NCI-H1417 treated with DMSO at 0.1 percent for 48 hours (cell line): ENCODE data around the gene OTUD5.

Source experiments
- DNase-seq: peaks from one replicate; lab custom pipeline; 2025; lab: John Stamatoyannopoulos, UW

The OTUD5 gene

DNA sequence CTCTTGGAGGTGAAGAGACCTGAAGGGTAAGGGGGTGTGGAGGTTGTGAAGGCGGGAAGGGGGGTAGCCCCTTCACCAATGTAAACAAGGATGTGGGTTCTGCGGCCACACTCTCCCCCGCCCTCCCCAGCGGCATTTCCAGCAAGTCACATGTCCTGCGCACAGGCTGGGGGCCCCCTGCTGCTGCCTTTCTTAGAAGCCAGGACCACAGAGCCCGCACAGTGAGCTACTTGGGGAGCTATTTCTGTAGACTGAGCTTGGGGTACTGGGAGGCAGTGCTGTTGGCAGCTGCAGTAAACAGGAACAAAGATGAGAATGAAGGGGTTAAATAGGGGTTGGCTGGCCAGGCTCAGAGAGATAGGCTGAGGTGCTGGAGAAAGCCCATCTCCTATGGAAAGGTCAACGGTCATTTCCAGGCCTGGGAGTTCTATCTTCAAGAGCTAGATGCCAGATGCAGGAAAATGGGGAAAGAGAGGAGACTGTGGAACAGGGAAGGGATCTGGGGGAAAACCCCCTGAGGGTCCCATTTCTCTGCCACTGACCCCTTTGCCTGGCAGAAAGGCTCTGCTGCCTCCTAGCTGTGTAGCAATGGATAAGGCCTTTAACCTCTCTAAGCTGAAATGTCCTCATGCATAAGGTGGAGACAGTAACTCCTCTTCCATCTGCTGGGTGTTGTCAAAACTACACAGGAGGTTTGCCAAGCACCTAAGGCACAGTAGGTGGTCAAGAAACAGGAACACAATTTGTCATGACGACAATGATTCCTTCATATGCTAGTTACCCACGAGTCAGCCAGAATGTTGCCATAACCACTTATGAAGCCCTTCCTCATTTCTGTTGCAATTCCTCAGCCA lies 20.1 kb downstream of the OTUD5 start:
- no peak for DNase-seq

DNA sequence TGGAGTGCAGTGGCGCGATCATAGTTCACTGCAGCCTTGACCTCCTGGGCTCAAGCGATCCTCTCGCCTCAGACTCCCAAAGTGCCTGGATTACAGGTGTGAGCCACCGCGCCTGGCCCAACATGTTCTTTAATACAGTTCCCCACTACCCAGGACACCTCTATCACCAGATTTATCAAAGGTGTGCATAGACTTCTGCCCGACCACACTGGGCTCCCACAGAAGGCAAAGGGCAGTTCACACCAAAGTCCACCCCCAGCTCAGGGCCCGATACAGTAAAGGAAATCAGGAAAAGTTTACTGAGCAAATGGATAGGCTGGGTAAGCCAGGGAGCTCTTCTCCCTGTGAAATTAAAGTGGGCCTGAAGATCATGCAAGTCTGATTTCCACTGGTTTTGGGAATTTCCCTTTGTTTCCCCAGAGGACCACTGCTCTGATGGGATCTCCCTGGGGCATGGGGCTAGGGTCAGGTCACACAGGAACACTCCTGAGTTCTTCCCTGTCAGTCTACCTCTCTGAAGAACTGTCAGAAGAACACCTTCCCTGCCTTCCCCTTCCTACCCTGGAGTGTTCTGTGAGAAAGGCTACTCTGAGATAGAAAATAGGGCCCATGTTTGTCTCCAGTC lies 20.9 kb downstream of the OTUD5 start:
- no peak for DNase-seq

DNA sequence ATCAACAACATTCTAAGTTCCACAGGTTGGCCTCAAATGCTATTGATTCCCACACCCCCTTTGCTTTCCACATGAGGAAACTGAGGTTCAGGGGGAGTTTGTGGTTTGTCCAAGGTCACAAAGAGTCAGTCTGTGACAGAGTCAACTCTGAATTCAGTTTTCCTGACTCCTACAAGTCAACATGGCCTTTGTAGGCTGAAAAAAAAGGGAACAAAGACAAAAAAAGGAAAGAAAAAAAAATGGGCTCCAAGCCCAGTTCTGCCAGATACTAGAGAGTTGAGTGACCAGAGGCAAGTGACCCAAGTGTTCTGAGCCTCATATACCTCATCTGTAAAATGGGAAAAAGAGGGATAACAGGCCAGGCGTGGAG lies 22.1 kb downstream of the OTUD5 start:
- no peak for DNase-seq

DNA sequence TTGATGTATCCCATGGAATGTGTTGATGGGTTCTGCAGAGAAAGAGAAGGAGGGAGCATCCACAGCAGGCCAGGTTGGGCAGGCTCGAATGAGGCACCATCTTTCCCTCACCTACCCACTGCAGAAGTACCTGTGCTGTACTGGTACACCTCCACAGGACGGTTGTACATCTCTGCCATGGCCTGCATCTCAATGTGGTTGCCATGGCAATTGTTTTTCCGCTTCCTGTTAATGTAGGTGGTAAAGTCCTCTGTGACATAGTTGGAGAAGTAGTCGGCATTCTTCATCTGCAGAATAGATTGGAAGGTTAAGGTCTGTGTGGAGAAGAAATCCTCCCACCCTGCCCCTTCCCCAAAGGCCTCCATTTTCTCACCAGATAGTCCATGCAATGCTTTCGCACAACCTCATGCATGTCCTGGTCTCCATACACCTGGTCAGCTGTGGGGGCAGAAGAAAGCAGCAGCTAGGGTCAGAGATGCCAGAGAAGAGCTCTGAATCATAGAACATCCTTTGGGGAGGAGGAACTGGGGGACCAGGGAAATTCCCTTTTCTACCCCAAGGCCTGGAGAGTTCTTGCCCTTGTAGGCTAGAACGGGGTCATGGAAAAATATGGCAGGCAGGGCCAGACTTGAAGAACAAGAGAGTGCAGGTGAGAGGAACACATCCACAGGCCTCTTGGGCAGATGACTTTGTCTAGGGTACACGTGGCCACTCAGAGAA lies 22.7 kb downstream of the OTUD5 start:
- DNase-seq, result no peak

DNA sequence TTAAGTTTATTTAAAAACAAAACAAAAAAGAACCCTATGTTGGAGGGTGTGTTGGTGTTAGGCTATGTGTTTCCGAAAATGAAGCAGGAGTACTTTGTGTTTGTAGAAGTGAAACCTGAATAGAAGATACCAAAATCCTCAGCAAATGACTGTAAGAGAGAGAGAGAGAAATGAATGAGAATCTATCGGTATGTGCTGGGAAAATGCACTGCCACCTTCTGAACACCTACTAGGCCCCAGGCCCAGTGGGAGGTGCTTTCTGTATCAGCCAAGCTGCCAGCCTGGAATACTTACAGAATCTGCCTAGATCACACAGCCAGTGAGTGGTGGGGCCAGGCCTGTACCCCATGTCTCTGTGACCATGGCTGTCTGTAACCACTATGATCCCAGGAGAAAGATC lies 23.6 kb downstream of the OTUD5 start:
- DNase-seq, result no peak

DNA sequence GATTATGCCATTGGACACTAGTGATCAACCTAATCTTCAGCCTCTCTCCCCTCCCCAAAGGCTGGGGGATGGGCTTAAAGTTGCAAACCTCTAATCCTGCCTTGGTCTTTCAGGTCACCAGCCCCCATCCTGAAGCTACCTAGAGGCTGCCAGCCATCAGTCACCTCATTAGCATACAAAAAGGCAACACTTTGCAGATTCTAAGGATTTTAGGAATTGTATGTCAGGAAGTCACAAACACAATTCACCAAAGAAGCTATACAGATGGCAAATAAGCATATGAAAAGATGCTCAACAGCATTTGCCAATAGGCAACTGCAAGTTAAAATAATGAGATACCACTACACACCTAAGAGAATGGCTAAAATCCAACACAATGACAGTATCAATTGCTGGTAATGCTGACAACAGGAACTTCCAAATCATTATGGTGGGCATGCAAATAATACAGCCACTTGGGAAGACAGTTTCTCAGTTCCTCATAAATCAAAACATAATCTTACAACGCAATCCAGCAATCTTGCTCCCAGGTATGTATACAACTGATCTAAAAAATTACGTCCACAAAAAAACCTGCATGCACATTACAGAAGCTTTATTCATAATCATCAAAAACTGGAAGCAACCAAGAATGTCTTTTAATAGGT lies 29.5 kb downstream of the OTUD5 start:
- no peak for DNase-seq

DNA sequence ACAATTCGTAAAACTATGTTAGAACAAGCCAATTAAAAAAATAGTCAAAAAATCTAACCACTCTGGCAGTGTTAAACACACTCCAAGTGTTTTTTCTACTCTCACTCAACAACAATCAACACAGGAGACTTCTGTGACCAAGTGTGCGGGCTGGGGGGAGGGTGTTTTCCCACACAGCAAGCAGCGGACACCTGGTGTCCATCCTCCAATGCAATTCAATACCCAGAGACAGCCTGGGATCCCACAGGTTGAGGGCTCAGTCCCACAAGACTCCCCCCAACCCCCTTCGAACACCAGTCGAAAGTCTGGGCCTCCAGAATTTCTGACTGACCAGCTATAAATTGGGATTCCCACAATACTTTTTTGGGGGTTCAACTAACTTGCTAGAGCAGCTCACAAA lies 30.3 kb downstream of the OTUD5 start:
- no peak for DNase-seq

DNA sequence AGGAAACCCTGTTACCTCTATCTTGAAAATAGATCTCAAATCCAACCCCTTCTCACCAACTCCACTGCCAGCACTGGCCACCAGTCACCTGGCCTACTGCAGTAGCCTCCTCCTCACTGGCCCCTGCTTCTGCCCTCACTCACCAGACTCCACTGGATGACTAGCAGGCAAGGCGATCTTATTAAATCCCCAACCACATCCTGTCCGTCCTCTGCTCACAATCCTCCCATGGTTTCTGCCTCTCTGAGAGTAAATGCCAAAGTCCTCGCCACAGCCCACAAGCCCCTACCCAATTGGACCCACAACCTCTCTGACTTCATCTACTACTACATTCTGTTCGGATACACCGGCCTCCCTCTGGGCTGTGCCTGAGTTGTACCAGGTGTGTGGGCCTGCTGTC lies 33.1 kb downstream of the OTUD5 start:
- no peak for DNase-seq

DNA sequence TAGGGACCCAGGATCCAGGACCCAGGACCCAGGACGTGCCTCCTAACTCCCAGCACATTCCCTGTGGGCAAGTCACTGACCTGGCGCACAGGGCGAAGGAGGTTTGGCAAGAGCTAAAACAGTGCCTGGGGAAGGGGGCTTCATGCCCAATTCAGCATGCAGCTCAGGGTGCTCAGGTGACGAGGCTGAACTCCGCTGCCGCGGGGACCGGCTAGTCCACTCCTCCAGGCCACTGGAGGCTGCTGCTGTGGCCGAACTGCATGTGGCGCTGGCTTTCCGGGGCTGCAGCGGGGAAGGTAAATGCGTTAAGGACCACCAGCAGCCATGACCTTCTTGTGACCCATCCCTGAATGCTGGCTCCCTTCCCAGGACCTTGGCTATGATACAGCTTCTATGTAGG lies 33.6 kb downstream of the OTUD5 start:
- DNase-seq, result no peak

DNA sequence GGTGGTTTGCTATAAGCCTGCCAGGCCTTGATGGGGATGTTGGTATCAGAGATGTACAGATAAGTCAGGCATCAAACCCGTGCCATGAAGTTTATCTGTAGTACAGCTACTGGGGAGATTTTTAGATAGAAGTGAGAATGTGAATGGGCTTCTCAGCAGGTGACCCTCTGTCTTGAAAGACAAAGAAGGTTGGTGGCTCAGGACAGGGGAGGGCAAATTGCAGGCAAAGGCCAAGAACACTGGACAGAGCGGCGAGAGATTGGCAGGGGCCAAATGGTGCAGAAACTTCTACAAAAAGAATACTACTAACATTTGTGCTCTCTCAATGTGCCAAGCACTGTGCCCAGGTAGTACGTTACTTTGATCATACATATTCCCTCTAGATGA lies 36.7 kb downstream of the OTUD5 start:
- DNase-seq, result no peak

DNA sequence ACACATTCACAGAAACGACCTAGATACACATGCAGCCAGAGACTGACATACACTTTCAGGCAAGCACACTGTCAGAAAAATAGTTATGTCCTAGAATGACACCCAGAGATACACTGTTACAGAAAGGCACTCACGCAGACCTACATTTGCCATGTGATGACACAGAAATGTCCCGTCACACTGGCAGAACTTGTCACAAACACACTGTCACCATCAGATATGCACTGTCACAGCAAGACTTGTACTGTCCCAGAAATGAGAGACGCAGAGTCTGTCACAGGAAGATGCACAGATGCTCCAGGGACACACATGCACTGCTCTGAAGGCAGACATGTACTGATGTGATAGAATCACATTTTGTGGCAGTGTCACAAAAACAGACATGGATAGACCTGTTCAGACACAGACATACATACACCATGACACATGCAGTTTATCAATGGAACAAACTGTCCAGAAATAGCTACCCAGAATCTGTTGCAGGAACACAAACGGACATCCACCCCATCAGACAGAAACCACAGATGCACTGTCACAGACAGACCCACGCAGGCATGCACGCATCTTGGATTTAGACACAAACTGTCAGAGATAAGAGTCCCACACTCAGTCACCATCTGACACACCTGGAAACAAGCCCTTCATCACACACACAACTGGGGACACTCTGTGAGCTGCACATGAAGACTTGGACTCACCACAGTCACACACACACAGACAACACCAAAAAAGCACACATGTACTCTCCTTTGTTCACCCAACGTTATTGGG lies 37.3 kb downstream of the OTUD5 start:
- no peak for DNase-seq

DNA sequence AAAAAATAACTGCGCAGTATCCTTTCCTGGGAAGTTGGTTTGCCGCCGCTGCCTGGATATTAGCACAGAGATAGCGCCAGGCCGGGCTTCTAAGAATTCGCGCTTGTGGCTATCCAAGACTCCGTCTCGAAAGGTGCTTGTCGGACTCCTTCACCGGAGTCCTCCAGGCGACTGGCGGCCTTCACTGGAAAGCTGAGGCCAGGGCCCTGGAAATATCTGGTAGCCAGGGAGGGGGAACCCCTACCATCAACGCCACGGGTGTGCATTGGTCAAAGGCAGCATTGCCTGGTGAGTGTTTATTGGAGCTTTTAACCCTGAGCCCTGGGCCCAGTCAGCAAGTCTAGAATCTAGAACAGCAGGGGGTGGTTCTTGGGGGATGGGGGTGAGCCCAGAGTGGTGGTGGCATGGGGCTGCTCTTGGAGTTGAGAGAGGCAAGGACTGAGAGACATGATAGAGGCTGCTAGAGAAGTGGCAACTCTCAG lies 38.0 kb downstream of the OTUD5 start:
- DNase-seq, result no peak

DNA sequence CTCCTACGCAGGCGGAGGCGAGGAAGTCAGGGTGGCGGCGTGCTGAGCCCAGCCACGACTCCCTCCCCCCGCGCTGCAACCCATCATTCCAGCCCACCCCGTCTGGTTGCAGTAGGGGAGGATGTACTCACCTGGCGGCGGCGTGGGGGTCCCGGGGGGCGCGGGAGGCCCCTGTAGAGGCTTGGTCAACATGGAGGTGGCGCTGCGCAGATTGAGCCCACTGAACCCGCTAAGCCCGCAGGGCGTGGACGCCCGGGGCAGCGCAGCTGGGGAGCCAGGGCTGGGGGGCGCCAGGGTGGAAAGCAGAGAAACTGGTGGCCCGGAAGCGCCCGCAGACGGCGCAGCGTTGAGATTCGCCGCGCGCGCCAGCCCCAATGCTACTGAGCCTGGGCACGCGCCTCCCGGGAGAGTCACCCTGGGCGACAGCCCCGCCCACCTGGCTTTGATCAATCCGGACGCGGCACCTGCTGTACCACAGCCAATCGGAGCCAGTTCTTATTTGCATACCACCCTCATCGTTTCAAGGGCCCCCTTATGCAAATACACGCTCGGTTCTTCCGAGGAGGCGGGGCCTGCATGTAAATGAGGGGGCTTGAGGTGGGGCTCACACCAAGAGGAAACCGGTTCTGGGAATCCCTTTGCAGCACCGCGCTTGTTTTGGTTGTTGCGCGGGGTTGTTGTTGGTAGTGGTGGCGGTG lies 38.6 kb downstream of the OTUD5 start, which contains the start of gene PIM2:
TSS of gene PIM2 (minus strand) at position 382 of the 698 bp plus-strand sequence. CDS start at position 192, 190 bp downstream.
- peak; percentile 75 for DNase-seq

DNA sequence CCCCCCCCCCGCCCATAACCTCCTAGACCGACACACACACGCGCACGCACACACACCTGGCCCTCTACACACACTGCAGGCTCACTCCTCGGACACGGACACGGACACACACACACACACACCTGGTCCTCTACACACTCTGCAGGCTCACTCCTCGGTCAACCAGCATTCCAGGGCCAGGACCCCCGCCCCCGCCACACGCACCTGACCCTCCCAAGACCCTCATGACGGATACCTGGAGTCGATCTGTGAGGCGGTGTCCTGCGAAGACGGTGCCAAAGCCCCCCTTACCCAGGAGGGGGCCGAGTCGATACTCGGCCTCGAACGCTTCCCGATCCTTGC lies 39.1 kb downstream of the OTUD5 start:
- no peak for DNase-seq

DNA sequence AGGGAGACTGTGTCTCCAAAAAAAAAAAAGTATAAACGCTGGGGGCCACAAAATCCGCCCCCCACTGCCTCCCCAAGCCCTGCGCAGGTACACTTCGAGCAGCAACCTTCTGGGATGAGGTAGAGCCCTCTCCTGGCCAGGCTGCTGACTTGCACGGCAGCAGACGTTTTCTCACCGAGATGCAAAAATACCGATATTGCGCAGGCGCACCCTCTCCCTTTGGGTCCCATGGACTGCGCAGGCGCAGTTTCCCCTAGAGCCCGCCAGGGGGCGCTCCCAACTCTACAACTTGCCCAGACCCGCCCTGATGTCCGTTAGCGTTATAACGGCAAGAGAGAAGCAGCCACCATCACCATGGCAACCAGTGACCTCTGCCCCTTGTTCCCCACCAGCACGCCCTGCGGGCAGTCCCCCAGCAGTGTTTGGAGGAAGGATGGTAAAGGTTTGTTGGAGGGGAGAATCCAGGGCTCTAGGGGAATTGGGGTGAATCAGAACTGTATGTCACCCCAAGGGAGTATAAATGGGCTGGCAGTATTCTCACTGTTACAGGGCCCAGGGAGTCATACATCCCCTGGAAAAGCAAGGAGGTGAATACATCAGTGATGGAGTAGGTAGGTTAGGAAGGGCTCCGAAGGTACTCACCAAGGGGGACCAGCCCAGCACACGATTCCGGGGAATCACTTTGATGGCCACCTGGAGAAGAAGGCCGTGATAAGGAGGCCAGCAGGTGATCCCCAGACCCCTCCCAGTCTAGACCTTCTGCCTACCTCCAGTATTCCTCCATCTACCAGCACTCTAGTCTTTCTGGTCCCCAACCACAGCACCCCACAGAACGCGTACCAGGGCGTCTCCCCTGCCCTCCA lies 40.0 kb downstream of the OTUD5 start:
- no peak for DNase-seq

DNA sequence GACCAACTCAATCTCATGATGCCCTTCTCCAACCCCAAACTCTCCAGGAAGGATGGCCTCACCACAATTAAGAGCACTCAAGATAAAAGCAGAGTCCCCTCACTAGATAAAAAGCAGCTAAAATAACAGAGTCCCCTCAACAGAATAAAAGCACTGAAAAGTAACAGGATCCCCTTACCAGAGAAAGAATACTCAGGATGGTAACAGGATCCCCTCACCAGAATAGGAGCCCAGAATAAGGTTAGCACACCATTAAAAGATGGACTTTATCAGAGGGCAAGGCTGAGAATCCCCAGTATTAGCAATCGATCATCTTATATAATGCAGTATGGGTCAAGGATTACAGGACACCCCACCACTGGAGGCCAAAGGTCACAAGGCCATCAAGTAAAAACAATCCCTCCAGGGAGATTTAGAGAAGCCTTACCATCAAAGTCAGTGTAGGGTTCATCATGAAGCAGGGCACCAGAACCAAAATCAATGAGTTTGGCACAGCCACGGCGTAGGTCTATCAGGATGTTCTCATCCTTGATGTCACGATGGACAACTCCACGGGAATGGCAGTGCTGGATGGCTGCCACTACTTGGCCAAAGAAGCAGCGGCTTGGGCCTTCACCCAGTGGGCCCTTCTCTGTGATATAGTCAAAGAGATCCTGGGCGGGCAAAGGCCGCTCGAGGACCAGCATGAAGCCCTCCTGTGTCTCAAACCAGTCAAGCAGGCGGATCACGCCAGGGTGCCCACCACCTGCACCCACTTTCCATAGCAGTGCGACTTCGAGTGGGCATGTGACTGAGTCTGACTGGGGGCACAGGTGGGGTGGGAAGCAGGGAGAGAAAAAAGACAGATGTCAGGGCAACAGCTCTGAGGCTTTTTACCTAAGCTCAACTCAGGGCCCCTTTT lies 42.6 kb downstream of the OTUD5 start:
- no peak for DNase-seq

DNA sequence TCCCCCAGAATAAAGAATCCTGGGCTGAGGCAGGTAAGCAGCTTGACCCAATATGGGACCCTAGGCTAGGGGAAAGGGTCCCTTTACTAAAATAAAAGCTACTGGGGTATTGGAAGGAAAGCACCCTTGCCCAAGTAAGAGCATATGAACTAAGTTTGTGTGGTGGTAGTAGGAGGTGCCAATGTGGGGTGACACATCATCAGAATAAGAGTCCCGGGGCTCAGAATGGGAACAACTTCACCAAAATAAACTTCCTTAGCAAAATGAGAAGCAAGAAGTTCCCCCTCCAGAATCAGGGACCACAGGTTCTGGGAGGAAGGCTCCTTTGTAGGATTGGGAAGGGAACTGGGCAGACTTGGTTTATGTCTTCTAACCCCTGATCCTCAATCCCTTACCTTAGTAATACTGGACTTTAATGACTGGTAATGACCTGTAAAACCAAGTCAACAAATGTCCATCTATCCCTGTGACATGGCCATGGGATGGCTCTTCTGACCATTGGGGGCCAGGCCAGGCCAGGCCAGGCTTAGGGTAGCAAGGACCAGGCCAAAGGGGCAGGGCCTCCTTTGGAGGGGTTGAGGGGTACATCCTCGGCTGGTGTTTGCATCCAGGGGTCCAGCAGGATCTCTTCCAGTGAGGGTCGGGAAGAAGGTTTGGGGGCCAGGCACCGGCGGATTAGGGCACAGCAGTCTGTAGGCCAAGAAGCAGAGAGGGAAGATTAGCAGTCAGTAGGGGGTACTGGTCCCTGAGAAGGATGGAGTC lies 43.6 kb downstream of the OTUD5 start:
- DNase-seq, result no peak
